GM19395 (cell line): ENCODE measurements around the gene HCN4.

Source experiments
- ATAC-seq: cut with Tn5 transposase; IDR thresholded peaks from one replicate; pipeline ENCODE4 v1.9.1; 2021; ENCODE audit warnings: mild to moderate bottlenecking, moderate library complexity; ENCODE audit not compliant: unreplicated experiment

Gene HCN4

GRCh38 chr15:73328149-73328820, 40.5 kb downstream of the HCN4 start:
- no peak for ATAC-seq

GRCh38 chr15:73326157-73326556, 42.6 kb downstream of the HCN4 start:
- ATAC-seq: no peak

DNA sequence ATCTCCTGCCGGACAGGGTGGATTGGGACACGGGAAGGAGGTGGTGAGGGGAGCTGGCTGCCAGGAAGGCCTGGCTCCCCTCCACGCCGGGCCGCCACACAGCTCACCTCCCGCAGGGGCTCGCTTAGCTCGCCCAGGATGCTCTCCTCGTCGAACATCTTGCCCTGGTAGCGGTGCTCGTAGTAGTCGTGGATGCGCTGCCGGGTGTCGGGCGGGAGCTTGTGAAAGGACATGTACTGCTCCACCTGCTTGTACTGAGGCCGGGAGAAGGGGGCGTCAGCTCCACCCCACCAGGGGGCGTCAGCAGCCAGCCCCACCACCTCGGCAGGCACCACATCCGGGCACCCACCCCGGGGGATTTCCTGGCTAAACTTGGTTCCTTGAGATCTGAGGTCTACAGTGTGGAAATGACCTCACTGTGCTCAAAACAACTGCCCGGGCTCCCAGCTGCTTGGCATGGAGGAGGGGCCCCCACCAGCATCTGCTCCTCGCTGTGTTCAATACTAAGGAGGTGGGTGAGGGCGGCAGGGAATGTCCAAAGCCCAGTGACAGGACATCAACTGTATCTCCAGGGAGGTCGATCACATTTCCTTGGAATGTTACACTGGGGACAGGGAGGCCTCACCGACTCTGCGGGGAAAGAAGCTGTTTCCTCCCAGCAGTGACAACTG, 43.4 kb downstream of the HCN4 start:
- ATAC-seq: no peak

- no peak for ATAC-seq
These were observed 44.1 kb downstream of the HCN4 start for GRCh38 chr15:73324496-73325170.

- ATAC-seq: no peak
These were observed 44.8 kb downstream of the HCN4 start for GRCh38 chr15:73323956-73324355.

DNA sequence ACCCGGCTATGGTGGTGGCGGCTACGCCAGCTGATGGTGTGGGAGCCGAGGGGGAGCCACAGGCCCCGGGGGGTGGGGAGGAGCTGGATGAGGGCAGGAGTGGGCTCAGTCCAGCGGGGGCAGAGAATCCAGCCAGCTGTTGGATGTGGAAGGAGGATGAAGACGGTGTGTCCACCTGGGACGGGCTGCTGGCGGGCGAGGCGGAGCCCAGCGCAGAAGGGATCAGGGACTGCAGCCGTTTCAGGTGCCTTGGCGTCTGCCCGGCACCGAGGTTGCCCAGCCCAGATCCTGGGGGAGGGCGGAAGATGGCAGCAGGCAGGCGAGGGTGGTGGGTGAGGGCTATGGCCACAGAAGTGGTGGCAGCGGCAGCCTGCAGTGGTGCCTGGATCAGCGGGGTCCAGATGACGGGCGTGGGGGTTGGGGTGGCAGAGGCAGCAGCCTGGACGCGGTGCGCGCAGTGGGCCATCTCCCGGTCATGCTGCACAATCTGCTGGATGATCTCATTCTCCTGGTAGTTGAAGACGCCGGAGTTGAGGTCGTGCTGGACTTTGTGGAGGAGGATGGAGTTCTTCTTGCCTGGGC, 45.3 kb downstream of the HCN4 start:
- ATAC-seq: no peak

GRCh38 chr15:73322665-73323373, 45.9 kb downstream of the HCN4 start:
- no peak for ATAC-seq

GRCh38 chr15:73321496-73322450, 47.0 kb downstream of the HCN4 start:
- no peak for ATAC-seq

DNA sequence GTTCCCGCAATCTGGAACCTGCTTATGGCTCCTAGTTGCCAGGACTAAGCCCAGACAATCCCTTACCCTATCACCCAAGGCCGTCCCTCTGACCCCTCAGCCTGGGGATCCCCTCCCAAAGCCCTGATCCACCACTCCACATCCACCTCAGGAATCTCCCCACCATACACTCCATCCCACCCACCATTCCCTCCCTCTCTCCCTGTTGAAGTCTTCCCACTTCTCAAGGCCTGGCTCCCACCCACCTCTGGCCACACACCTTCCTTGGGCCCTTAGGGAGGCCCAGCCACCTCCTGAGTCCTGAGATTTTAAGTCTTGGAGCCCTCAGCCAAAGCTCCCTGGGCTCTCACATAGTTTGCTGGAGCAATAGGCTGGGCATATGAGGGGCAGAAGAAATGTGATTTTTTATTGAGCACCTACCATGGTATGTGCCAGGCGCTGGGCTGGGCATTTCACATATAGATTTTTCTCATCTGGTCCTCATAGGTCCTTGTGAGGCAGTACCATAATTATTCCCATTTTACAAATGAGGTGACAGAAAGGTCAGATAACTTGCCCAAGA, 48.1 kb downstream of the HCN4 start:
- no peak for ATAC-seq

- no peak for ATAC-seq
These were observed 49.1 kb downstream of the HCN4 start for GRCh38 chr15:73319460-73320245.

GRCh38 chr15:73318463-73319351, 50.1 kb downstream of the HCN4 start:
- no peak for ATAC-seq

DNA sequence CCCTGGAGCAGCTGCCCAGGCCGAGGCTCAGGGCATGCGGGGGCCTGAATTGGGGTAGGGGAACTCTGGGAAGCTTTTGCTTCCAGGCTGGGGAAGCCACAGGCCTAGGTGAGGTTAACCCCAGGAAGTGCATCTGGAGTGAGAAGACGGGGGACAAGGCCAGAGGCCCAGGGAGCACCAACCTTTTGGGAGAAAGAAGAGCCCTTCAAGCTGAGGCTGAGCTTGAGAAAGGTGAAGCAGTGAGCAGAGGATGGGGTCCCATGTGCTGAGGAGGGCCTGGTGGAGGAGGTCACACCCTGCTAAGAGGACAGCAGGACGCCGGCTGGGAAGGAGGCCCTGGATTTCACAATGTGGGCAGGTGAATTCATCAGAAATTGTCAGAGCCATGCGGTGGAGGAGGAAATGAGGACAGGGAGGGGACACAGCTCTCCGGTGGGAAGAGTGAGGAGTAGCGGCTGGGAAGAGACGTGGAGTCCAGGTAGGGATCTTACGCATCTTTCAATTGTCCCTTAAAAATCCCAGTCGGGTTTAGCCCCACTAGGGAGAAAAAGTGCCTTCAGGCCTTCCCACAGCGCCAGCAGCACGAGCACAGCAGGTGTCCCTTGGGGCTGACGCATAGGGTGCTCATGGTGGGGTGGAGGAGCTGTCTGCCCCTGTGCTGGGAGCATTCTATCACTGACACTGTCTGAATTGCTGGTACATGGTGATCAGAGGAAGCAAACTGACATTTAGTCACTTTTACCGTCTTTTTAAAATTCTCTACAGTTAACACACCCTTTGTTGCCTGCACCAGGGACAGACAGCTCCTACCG, 50.9 kb downstream of the HCN4 start:
- ATAC-seq: no peak

GRCh38 chr15:73313861-73314260, 54.9 kb downstream of the HCN4 start:
- ATAC-seq: no peak

DNA sequence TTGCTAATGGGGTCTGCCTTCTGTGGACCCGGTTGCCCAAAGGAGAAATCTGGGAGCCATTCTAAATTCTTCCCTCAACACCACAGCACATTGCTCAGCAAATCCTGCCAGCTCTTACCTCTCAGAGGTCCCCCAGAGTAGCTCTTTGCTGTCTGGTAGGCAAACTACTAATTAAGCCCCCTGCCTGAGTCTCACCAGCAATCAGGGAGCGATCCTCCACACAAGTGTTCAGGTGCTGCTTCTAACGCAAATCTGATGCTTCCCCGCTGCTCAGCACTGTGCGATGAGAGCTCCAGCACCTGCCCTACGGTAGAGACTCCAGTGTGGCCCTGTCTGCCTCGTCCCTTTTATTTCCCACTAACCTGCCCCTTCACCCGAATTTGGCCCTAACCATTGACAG, 60.5 kb downstream of the HCN4 start:
- ATAC-seq: no peak

DNA sequence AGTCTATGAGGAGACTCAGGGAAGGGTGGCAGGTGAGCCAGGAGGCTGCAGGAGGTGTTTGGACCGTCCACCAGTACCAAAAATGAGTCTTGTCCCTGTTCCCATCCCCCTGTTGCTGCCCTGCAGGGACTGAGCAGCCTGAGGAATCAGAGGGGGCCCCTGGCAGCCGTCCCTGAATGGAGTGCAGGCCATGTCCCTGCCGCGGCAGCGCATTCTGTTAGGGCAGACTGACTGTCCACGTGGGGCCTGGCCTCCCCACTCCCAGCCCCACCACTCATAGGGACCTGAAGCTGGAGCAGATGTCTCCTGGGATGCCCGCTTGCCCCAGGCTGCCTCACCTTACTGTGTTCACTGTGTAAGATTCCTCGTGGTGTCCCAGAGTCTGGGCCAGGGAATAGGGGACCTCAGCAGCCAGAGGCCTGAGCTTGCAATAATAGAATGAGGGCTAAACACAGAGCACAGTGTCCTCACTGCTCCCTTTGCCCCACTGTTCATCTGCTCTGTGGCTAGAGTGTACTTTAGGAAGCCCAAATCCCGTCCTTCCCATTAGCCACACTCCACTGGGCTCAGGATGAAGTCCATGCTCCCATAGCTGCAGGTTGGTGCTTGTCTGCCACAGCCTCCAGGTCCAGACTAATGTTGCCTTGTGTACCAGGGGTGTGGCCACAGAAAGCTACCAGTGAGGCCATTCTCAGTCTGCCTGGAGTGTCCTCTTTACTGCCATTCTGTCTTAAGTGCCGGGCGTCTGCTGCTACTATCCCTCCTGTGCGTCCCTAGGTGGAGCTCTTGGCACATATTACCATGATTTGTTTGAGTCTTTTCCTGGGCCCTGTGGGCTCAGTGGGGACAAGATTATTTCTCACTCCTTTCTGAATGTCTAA, 63.2 kb downstream of the HCN4 start:
- ATAC-seq: no peak

DNA sequence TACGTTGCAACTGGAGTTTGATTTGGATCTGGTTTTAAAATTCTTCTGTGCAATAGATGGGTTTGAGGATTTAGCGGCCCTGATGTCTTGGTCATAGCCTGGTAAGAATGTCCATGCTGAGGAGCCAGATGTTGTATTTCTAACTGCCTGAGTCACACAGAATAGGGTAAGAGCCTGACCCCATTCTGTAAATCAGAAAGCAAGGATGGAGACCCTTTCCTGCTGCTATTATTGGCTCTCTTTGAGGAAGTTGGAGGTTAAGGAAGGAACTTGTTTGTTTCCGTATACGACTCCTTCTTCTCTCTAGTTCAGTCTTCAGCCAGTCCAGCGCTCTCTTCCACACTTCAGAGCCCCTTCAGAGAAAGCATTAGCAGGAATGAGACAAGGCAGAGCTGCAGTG, 65.1 kb downstream of the HCN4 start:
- no peak for ATAC-seq
